Vagina (tissue), 2 donors: ENCODE data around the gene NXPE3. TPM values are rescaled to one million over a fixed set of nuclear protein-coding genes. Genes with fewer than 3 reads are reported as not detected.

Experiments used
- DNase-seq, 2 donors: peaks; one replicate each; pipeline ENCODE4 v3.0.0-alpha.2; 2017; ENCODE audit errors: extremely low spot score in 2 of 2
- H3K27ac ChIP-seq: fragments of 200-600 bp; sonication (generic); one replicate; pipeline ENCODE4 v1.5.1; 2019
- H3K27me3 ChIP-seq: fragments of 200-600 bp; sonication (generic); one replicate; pipeline ENCODE4 v1.5.1; 2019
- H3K36me3 ChIP-seq, 2 donors: fragments of 200-600 bp; sonication (generic); one replicate each; pipeline ENCODE4 v1.5.1; 2017 to 2019
- H3K4me1 ChIP-seq: fragments of 200-600 bp; sonication (generic); one replicate; pipeline ENCODE4 v1.5.1; 2019
- H3K4me3 ChIP-seq, 2 donors: fragments of 200-600 bp; sonication (generic); 1 replicate in 1 of 2; 2 replicates in 1 of 2; pipeline ENCODE4 v1.5.1; 2016 to 2019
- H3K9me3 ChIP-seq: fragments of 200-600 bp; sonication (generic); one replicate; pipeline ENCODE4 v1.5.1; 2019
- CTCF ChIP-seq, 3 experiments: fragments of 450-650 bp in 2 of 3; fragments of 200-600 bp in 1 of 3; sonication (generic) in 1 of 3; IDR thresholded peaks; one replicate each; pipeline ENCODE4 v1.5.1; 2017 to 2019; ENCODE audit warnings: antibody characterized with exemption in 3 of 3, mild to moderate bottlenecking in 2 of 3, moderate library complexity in 2 of 3
- POLR2A ChIP-seq, 2 donors: fragments of 450-650 bp; IDR thresholded peaks; one replicate each; pipeline ENCODE4 v1.6.1; 2017; ENCODE audit warnings: antibody characterized with exemption in 2 of 2, mild to moderate bottlenecking in 2 of 2, moderate library complexity in 2 of 2
- POLR2AphosphoS5 ChIP-seq, 2 donors: sonication (generic); formaldehyde crosslinking; IDR thresholded peaks; one replicate each; pipeline ENCODE4 v1.9.0; 2017; ENCODE audit warnings: antibody characterized with exemption in 2 of 2, mild to moderate bottlenecking in 2 of 2, low read depth in 1 of 2; ENCODE audit not compliant: insufficient read depth in 1 of 2
- intact Hi-C: fragments of 100-400 bp; cut with DNase I; formaldehyde crosslinking; loops from one replicate; pipeline ENCODE4 v1.15.1; 2023
- total RNA-seq: library from RNA; depleted of rRNA; stranded (reverse); fragments of >200 nt; gene quantifications from one replicate; pipeline ENCODE4 v1.2.3, GENCODE V29; 2016

Gene NXPE3
- total RNA-seq, 1 donor from 2014 or later, result 13.3 TPM

- Histone ChIP-seq H3K4me1 (peaks cover 16% of the 10 kb centered on the region), H3K36me3 (no peaks in the 10 kb centered on the region), H3K9me3 (no peaks in the 10 kb centered on the region), H3K27ac (peak overlapping the region; percentile 53), H3K4me3 (no peak overlapping the region), H3K27me3 (no peaks in the 10 kb centered on the region)
- no peak for DNase-seq
- intact Hi-C loops, result loop anchor here (5.0 kb wide), 2 partner anchors 418 to 728 kb away; no protein-coding TSS in a partner anchor
- TF ChIP-seq CTCF (IDR thresholded peaks at IDR 0.05) (peak; percentile 41 to 78 (median 76)), POLR2A (IDR thresholded peaks at IDR 0.05) (no peak), POLR2AphosphoS5 (IDR thresholded peaks at IDR 0.05; ENCODE audit: insufficient read depth in 1 of 2, low read depth in 1 of 2) (peak in 1 of 2 donors; percentile 10)
These were observed 30.4 kb downstream of the NXPE3 start for GRCh38 chr3:101809178-101810021.

GRCh38 chr3:101810022-101810418 lies 31.0 kb downstream of the NXPE3 start:
- intact Hi-C loops, result no loop called here
- peak overlapping the region; percentile 53 for H3K27ac ChIP-seq
- peaks cover 16% of the 10 kb centered on the region for H3K4me1 ChIP-seq

GRCh38 chr3:101811875-101812274 lies 32.9 kb downstream of the NXPE3 start:
- Histone ChIP-seq H3K9me3 (no peaks in the 10 kb centered on the region), H3K36me3 (no peaks in the 10 kb centered on the region), H3K4me3 (no peak overlapping the region), H3K4me1 (peaks cover 26% of the 10 kb centered on the region), H3K27me3 (no peaks in the 10 kb centered on the region), H3K27ac (no peak overlapping the region)
- intact Hi-C loops, result no loop called here
- no peak for DNase-seq
- TF ChIP-seq POLR2A (IDR thresholded peaks at IDR 0.05), result no peak
- no peak for TF ChIP-seq CTCF (IDR thresholded peaks at IDR 0.05)
- no peak for TF ChIP-seq POLR2AphosphoS5 (IDR thresholded peaks at IDR 0.05; ENCODE audit: insufficient read depth in 1 of 2, low read depth in 1 of 2)

More at GRCh38 chr3:101810022-101810418, 31.0 kb downstream of the NXPE3 start:
- H3K4me3 ChIP-seq, result no peak overlapping the region
- no peaks in the 10 kb centered on the region for H3K27me3 ChIP-seq
- no peaks in the 10 kb centered on the region for H3K36me3 ChIP-seq
- H3K9me3 ChIP-seq, result no peaks in the 10 kb centered on the region
- no peak for DNase-seq
- TF ChIP-seq CTCF (IDR thresholded peaks at IDR 0.05) (no peak), POLR2A (IDR thresholded peaks at IDR 0.05) (no peak), POLR2AphosphoS5 (IDR thresholded peaks at IDR 0.05; ENCODE audit: insufficient read depth in 1 of 2, low read depth in 1 of 2) (no peak)

- Histone ChIP-seq H3K4me3 (no peak overlapping the region), H3K27ac (no peak overlapping the region), H3K9me3 (no peaks in the 10 kb centered on the region), H3K36me3 (no peaks in the 10 kb centered on the region), H3K27me3 (no peaks in the 10 kb centered on the region), H3K4me1 (peaks cover 33% of the 10 kb centered on the region)
- intact Hi-C loops, result no loop called here
- TF ChIP-seq POLR2A (IDR thresholded peaks at IDR 0.05), result no peak
- no peak for TF ChIP-seq CTCF (IDR thresholded peaks at IDR 0.05)
- no peak for TF ChIP-seq POLR2AphosphoS5 (IDR thresholded peaks at IDR 0.05; ENCODE audit: insufficient read depth in 1 of 2, low read depth in 1 of 2)
- DNase-seq, result no peak
These were observed 33.9 kb downstream of the NXPE3 start for GRCh38 chr3:101812895-101813294.
